ENCODE data around the gene FARS2. TPM values are rescaled to one million over a fixed set of nuclear protein-coding genes. Genes with fewer than 3 reads are reported as not detected.

The FARS2 gene
- polyA plus RNA-seq, 1 donor from 2014 or later = 11.9 TPM

DNA sequence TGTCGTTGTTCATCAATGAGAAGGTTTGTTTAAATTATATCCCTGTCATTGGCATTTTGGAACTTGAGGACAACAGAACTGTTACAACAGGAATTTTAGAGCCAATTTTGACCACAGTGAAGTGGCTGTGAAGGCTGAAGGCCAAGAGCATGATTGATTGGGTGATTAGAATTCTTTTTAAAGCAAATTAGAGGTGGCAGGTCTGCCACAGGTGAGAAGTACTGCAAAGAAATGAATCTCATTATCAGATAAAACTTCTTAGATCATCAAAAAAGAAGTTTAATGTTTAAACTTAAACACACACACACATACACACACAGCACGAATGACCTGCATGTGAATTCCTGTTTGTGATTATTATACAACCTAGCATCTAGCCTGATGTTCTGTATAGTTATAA, 32.4 kb downstream of the FARS2 start:
- no peaks in the 10 kb centered on the region for H4K20me1 ChIP-seq (ENCODE audit: insufficient read depth)
- H3K9ac ChIP-seq (ENCODE audit: low read length) = no peak overlapping the region
- no peaks in the 10 kb centered on the region for H3F3A ChIP-seq (ENCODE audit: insufficient read depth, low read length, poor library complexity, severe bottlenecking)
- H3K79me2 ChIP-seq (replicated peaks; ENCODE audit: insufficient read depth, low read length) = no peaks in the 10 kb centered on the region
- no peaks in the 10 kb centered on the region for H3K27me3 ChIP-seq (ENCODE audit: insufficient read depth, low read depth, low read length)
- no peak overlapping the region for H3K4me2 ChIP-seq (ENCODE audit: low read length)
- H3K9me3 ChIP-seq (ENCODE audit: low read length) = no peaks in the 10 kb centered on the region
- TF ChIP-seq EZH2 (IDR thresholded peaks at IDR 0.05; ENCODE audit: borderline replicate concordance, insufficient read depth, low read length, poor library complexity, severe bottlenecking) (no peak), POLR2AphosphoS5 (IDR thresholded peaks at IDR 0.05) (no peak), EP300 (conservative IDR thresholded peaks at IDR 0.05; ENCODE audit: poor library complexity, severe bottlenecking) (no peak), MXI1 (conservative IDR thresholded peaks at IDR 0.05; ENCODE audit: poor library complexity, severe bottlenecking) (no peak), TAF1 (IDR thresholded peaks at IDR 0.05; ENCODE audit: low read depth) (no peak), SMC3 (conservative IDR thresholded peaks at IDR 0.05; ENCODE audit: poor library complexity) (no peak), RAD21 (conservative IDR thresholded peaks at IDR 0.05) (no peak)
- TF ChIP-seq, protein P1, sequence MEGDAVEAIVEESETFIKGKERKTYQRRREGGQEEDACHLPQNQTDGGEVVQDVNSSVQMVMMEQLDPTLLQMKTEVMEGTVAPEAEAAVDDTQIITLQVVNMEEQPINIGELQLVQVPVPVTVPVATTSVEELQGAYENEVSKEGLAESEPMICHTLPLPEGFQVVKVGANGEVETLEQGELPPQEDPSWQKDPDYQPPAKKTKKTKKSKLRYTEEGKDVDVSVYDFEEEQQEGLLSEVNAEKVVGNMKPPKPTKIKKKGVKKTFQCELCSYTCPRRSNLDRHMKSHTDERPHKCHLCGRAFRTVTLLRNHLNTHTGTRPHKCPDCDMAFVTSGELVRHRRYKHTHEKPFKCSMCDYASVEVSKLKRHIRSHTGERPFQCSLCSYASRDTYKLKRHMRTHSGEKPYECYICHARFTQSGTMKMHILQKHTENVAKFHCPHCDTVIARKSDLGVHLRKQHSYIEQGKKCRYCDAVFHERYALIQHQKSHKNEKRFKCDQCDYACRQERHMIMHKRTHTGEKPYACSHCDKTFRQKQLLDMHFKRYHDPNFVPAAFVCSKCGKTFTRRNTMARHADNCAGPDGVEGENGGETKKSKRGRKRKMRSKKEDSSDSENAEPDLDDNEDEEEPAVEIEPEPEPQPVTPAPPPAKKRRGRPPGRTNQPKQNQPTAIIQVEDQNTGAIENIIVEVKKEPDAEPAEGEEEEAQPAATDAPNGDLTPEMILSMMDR (IDR thresholded peaks at IDR 0.05; ENCODE audit: poor library complexity, severe bottlenecking) = no peak
- TF ChIP-seq, protein P2, sequence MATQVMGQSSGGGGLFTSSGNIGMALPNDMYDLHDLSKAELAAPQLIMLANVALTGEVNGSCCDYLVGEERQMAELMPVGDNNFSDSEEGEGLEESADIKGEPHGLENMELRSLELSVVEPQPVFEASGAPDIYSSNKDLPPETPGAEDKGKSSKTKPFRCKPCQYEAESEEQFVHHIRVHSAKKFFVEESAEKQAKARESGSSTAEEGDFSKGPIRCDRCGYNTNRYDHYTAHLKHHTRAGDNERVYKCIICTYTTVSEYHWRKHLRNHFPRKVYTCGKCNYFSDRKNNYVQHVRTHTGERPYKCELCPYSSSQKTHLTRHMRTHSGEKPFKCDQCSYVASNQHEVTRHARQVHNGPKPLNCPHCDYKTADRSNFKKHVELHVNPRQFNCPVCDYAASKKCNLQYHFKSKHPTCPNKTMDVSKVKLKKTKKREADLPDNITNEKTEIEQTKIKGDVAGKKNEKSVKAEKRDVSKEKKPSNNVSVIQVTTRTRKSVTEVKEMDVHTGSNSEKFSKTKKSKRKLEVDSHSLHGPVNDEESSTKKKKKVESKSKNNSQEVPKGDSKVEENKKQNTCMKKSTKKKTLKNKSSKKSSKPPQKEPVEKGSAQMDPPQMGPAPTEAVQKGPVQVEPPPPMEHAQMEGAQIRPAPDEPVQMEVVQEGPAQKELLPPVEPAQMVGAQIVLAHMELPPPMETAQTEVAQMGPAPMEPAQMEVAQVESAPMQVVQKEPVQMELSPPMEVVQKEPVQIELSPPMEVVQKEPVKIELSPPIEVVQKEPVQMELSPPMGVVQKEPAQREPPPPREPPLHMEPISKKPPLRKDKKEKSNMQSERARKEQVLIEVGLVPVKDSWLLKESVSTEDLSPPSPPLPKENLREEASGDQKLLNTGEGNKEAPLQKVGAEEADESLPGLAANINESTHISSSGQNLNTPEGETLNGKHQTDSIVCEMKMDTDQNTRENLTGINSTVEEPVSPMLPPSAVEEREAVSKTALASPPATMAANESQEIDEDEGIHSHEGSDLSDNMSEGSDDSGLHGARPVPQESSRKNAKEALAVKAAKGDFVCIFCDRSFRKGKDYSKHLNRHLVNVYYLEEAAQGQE (IDR thresholded peaks at IDR 0.05; ENCODE audit: borderline replicate concordance) = no peak
- no peaks in the 10 kb centered on the region for H3K36me3 ChIP-seq (ENCODE audit: insufficient read depth, low read length)
- no peaks in the 10 kb centered on the region for H3K9me2 ChIP-seq (ENCODE audit: insufficient read depth, low read length)
- no peak overlapping the region for H3K27ac ChIP-seq (ENCODE audit: low read length)
- H2AFZ ChIP-seq (ENCODE audit: low read depth, low read length) = no peak overlapping the region
- H3K4me3 ChIP-seq (ENCODE audit: low read length) = no peak overlapping the region

DNA sequence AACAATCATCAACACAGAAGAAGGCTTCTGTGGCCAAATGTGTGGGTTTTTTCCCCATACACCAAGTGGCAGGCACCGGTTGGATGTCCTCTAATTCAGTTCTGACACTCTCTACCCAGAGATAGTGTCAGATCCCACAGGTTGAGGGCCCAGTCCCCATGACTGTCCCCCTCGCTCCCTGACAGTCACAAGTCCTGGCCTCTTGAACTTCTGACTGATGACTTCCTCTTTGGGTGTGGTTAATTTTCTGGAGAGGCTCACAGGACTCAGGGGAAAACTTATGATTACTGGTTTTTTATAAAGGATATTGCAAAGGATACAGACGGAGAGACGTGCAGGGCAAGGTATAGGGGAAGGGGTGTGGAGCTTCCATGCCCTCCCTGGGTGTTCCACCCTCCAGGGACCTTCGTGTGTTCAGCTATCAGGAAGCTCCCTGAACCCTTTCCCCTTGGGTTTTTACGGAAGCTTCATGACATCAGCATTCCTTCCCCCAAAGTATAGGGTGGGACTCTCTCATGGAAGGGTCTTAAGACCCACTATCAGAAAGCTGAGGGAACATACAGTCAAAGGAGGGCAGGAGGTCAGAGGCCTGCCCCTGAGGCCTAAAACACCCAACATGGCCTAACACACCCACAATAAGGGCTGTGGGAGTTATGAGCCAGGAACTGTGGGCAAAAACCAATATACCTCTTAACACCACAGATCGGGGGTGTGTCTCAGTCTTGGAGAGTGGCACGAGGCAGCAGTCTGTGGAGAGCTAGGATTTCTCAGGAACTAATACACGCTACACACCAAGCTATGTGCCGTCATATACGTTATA, 33.3 kb downstream of the FARS2 start:
- H3F3A ChIP-seq (ENCODE audit: insufficient read depth, low read length, poor library complexity, severe bottlenecking) = no peaks in the 10 kb centered on the region
- H3K9me3 ChIP-seq (ENCODE audit: low read length) = no peaks in the 10 kb centered on the region
- no peak overlapping the region for H3K4me3 ChIP-seq (ENCODE audit: low read length)
- no peak overlapping the region for H3K4me2 ChIP-seq (ENCODE audit: low read length)
- H3K9ac ChIP-seq (ENCODE audit: low read length) = no peak overlapping the region
- H3K36me3 ChIP-seq (ENCODE audit: insufficient read depth, low read length) = no peaks in the 10 kb centered on the region
- H3K27ac ChIP-seq (ENCODE audit: low read length) = no peak overlapping the region
- H3K9me2 ChIP-seq (ENCODE audit: insufficient read depth, low read length) = no peaks in the 10 kb centered on the region
- H3K27me3 ChIP-seq (ENCODE audit: insufficient read depth, low read depth, low read length) = no peaks in the 10 kb centered on the region
- TF ChIP-seq MXI1 (conservative IDR thresholded peaks at IDR 0.05; ENCODE audit: poor library complexity, severe bottlenecking) (no peak), SMC3 (conservative IDR thresholded peaks at IDR 0.05; ENCODE audit: poor library complexity) (no peak), EP300 (conservative IDR thresholded peaks at IDR 0.05; ENCODE audit: poor library complexity, severe bottlenecking) (no peak), RAD21 (conservative IDR thresholded peaks at IDR 0.05) (no peak), TAF1 (IDR thresholded peaks at IDR 0.05; ENCODE audit: low read depth) (no peak), POLR2AphosphoS5 (IDR thresholded peaks at IDR 0.05) (no peak), EZH2 (IDR thresholded peaks at IDR 0.05; ENCODE audit: borderline replicate concordance, insufficient read depth, low read length, poor library complexity, severe bottlenecking) (no peak)
- TF ChIP-seq, protein P1 (IDR thresholded peaks at IDR 0.05; ENCODE audit: poor library complexity, severe bottlenecking) = no peak
- TF ChIP-seq, protein P2 (IDR thresholded peaks at IDR 0.05; ENCODE audit: borderline replicate concordance) = no peak
- no peak overlapping the region for H2AFZ ChIP-seq (ENCODE audit: low read depth, low read length)
- no peaks in the 10 kb centered on the region for H4K20me1 ChIP-seq (ENCODE audit: insufficient read depth)
- H3K79me2 ChIP-seq (replicated peaks; ENCODE audit: insufficient read depth, low read length) = no peaks in the 10 kb centered on the region
